Effector memory CD4-positive, alpha-beta T cell (primary cell): ENCODE data around the gene ASAP3.
"Not testable (repeated sequence)": the region's sequence is repeated elsewhere in the genome, so short reads cannot be mapped to it uniquely, and the experiment has no call there.

Experiments
- DNase-seq, 3 donors: peaks; one replicate each; pipeline ENCODE4 v3.0.0-alpha.2; 2020
- H3K27ac ChIP-seq: 2 replicates; pipeline ENCODE4 v1.7.0; 2013; ENCODE audit warnings: mild to moderate bottlenecking, low read length, moderate library complexity; ENCODE audit not compliant: insufficient read depth, poor library complexity, severe bottlenecking
- H3K27me3 ChIP-seq: replicated peaks from 2 replicates; pipeline ENCODE4 v1.7.0; 2013; ENCODE audit warnings: mild to moderate bottlenecking, low read length; ENCODE audit not compliant: insufficient read depth, control insufficient read depth, poor library complexity, severe bottlenecking
- H3K36me3 ChIP-seq: 2 replicates; pipeline ENCODE4 v1.7.0; 2013; ENCODE audit warnings: mild to moderate bottlenecking, low read length, moderate library complexity; ENCODE audit not compliant: control insufficient read depth, insufficient read depth
- H3K4me1 ChIP-seq: 2 replicates; pipeline ENCODE4 v1.7.0; 2013; ENCODE audit warnings: low read length, mild to moderate bottlenecking; ENCODE audit not compliant: control insufficient read depth, insufficient read depth, poor library complexity, severe bottlenecking
- H3K4me3 ChIP-seq: 2 replicates; pipeline ENCODE4 v1.7.0; 2013; ENCODE audit warnings: low read length, low read depth, mild to moderate bottlenecking; ENCODE audit not compliant: insufficient read depth, poor library complexity, severe bottlenecking
- H3K9me3 ChIP-seq: 2 replicates; pipeline ENCODE4 v1.7.0; 2013; ENCODE audit warnings: mild to moderate bottlenecking, low read length, moderate library complexity; ENCODE audit not compliant: control insufficient read depth

The ASAP3 gene

DNA sequence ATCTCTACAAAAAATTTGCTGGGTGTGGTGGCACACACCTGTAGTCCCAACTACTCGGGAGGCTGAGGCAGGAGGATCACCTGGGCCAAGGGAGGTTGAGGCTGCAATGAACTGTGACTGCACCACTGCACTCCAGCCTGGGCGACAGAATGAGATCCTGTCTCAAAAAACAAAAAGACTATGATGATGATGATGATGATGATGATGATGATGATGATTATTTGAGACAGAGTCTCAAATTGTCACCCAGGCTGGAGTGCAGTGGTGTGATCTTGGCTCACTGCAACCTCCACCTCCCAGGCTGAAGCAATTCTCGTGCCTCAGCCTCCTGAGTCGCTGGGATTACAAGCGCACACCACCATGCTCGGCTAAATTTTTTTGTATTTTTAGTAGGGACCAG, 8.8 kb upstream of the ASAP3 start:
- not testable (repeated sequence) for H3K27ac ChIP-seq, H3K4me1 ChIP-seq, H3K36me3 ChIP-seq, H3K27me3 ChIP-seq, H3K4me3 ChIP-seq, DNase-seq, H3K9me3 ChIP-seq

DNA sequence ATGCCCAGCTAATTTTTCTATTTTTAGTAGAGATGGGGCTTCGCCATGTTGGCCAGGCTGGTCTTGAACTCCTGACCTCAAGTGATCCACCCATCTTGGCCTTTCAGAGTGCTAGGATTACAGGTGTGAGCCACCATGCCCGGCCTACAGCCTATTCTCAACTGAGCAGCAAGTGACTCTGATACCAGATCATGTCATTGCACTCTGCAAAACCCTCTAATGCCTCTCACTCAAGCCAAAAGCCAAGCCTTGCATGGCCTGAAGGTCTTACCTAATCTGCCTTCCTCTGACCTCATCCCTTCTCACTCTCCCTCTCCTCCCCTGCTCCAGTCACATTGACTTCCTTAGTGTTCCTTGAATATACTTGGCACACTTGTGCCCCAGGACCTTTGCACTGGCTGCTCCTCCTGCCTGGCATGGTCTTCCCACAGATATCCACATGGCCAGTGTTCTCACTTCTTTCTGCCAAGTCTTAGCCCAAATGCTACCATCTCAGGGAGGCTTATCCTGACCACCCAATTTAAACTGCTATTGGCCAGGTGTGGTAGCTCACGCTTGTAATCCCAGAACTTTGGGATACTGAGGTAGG, 8.2 kb upstream of the ASAP3 start:
- no peaks in the 10 kb centered on the region for H3K36me3 ChIP-seq
- DNase-seq: no peak
- no peak overlapping the region for H3K4me3 ChIP-seq
- no peak overlapping the region for H3K27ac ChIP-seq
- no peaks in the 10 kb centered on the region for H3K27me3 ChIP-seq
- no peaks in the 10 kb centered on the region for H3K4me1 ChIP-seq
- H3K9me3 ChIP-seq: no peaks in the 10 kb centered on the region

DNA sequence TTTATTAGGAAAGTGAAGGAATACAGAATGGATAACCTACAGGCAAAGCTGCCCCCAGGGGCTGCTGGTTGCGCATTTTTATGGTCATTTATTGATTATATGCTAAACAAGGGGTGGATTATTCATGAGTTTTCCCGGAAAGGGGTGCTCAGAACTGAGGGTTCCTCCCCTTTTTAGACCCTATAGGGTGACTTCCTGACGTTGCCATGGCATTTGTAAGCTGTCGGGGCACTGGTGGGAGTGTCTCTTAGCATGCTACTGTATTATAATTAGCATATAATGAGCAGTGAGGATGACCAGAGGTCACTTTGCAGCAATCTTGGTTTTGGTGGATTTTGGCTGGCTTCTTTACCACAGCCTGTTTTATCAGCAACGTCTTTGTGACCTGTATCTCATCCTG, 5.9 kb upstream of the ASAP3 start:
- Histone ChIP-seq H3K4me3 (no peak overlapping the region), H3K36me3 (no peaks in the 10 kb centered on the region), H3K27ac (no peak overlapping the region), H3K4me1 (no peaks in the 10 kb centered on the region), H3K27me3 (no peaks in the 10 kb centered on the region), H3K9me3 (no peaks in the 10 kb centered on the region)
- no peak for DNase-seq

DNA sequence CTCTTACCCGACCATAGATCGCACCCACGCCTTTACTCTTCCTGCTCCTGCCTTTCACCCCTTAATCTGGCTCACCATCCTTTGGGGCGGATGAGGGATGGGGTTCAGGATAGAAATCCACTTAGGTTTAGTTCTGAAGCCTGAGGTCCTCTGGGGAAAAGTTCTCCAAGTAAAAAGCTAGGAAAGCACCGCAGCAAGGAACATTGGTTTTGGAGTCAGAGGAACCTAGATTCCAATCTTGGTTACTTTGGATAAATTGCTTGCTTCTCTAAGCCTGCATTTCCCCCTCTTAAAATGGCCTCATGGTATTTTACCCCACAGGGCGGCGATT, 988 bp upstream of the ASAP3 start:
- H3K4me1 ChIP-seq: peaks cover 12% of the 10 kb centered on the region
- H3K27ac ChIP-seq: no peak overlapping the region
- no peak for DNase-seq
- H3K4me3 ChIP-seq: peak overlapping the region; percentile 68
- H3K9me3 ChIP-seq: no peaks in the 10 kb centered on the region
- no peaks in the 10 kb centered on the region for H3K36me3 ChIP-seq
- no peaks in the 10 kb centered on the region for H3K27me3 ChIP-seq

DNA sequence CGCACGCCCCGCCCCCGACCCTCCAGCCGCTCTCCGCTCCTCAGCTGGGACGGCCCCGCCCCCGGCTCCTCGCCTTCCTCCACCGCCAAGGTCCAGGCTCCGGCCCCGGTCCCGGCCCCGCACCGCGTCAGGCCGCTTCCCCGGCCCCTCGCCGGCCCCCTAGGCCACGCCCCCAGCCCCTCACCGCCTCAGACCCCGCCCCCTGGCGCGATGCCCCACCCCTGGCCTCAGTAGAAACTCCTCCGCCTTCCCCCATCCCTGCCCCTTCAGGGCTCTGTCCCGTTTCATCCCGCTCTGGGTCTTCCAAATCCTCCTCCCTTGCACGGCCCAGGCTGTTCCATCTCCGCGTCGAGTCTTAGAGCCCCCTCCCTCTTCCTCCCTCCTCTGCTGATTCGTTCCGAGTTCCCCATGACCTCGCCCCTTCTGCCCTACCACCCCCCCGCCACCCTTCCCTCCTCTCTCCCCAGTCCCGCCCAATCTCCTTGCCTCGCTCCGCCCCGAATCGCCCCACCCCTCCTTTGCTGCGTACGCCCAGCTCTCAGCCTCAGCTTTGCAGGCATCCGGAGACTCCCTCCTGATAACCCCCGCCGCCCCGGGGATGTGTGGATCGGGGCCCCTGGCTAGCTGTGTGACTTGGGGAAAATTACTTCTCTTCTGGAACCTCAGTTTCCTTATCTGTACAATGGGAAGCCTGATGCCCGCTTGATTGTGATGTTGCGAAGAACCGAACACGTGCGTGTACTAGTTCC, 448 bp upstream of the ASAP3 start:
- Histone ChIP-seq H3K4me1 (peaks cover 12% of the 10 kb centered on the region), H3K27ac (no peak overlapping the region), H3K36me3 (no peaks in the 10 kb centered on the region), H3K4me3 (peak overlapping the region; percentile 68), H3K27me3 (no peaks in the 10 kb centered on the region), H3K9me3 (no peaks in the 10 kb centered on the region)
- peak; percentile 82 to 88 (median 87) for DNase-seq

DNA sequence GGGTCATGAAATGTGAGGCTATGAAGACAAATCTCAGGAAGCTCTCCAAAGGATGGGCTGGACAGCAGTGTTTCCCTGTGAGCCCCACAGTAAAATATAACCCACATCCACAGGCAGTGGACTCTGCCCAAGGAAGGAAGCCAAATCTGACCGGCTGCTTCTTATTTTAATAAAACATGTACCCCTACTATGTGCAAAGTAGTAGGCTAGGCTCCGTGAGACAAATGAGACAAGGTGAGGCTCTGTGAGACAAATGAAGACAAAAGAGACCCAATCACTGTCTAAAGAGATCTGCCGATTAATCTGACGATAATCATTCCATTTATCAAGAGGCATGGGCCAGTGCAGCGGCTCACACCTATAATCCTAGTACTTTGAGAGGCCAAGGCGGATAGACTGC, 2.1 kb downstream of the ASAP3 start:
- H3K27me3 ChIP-seq: no peaks in the 10 kb centered on the region
- H3K4me1 ChIP-seq: peaks cover 12% of the 10 kb centered on the region
- H3K4me3 ChIP-seq: no peak overlapping the region
- H3K36me3 ChIP-seq: no peaks in the 10 kb centered on the region
- H3K27ac ChIP-seq: no peak overlapping the region
- no peaks in the 10 kb centered on the region for H3K9me3 ChIP-seq
- no peak for DNase-seq

DNA sequence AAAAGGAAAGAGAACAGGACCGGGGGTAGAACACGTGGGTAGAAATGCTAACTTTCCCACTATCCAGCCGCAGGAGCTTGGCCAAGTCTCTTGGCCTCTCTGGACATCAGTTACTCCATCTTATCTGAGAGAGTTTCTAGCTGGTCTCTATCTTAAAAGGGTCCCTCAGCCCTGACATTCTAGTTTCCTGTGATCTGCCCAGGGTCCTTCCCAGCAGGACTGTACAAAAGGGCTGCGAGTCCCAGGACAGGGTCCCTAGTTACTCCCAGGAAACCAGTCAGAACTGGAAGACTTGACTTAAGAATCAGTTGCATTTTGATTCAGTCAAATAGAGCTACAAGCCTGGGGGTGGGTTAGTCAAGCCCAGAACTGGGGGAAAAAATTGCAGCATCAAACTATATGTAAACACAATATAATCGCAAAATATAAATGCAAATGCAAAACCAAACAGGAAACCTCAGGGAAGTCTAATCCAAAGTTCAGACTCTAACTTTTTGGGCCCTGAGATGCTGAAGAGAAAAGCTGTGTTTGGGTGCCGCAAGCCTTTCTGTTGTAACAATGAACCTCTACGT, 2.9 kb downstream of the ASAP3 start:
- Histone ChIP-seq H3K4me3 (no peak overlapping the region), H3K4me1 (peaks cover 12% of the 10 kb centered on the region), H3K36me3 (no peaks in the 10 kb centered on the region), H3K9me3 (no peaks in the 10 kb centered on the region), H3K27me3 (no peaks in the 10 kb centered on the region), H3K27ac (no peak overlapping the region)
- DNase-seq: no peak

DNA sequence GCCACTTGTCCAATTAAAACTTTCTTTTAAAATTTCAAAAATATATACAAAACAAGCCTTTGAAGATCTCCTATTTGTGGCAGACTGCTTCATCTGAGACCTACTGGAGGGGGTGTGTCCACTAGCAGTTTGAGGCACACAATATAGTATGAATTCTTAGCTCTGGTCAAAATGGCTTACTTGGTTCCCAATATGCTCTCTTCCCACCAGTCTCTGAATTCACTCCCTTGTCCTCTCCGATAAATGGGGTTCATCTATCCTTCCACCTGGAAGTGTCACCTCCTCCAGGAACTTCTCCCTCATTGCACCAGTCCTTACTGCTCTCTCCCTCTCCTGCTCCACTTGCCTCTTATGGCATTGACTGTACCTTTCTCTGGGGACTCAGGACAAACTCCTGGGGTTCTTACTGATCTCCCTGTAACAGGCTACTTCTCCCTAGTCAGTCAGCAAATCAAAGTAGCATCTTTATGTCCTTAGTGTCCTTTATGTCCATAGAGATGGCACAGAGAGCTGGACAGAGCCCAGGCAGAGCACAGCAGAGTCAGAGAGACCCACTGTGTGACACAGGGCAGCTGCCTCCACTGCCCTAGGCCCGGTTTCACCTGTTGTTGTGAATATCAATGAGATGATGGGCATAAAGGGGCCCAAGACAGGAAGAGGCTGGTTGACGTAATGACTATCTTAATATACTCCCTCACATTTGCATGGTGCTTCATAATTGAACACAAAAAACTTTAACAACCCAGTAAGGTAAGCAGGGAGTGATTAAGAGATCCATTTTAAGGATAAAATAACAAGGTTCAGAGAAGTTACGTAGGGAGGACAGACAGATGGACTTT, 3.6 kb downstream of the ASAP3 start:
- Histone ChIP-seq H3K27me3 (no peaks in the 10 kb centered on the region), H3K36me3 (no peaks in the 10 kb centered on the region), H3K9me3 (no peaks in the 10 kb centered on the region), H3K27ac (no peak overlapping the region), H3K4me1 (peaks cover 12% of the 10 kb centered on the region), H3K4me3 (no peak overlapping the region)
- DNase-seq: no peak

DNA sequence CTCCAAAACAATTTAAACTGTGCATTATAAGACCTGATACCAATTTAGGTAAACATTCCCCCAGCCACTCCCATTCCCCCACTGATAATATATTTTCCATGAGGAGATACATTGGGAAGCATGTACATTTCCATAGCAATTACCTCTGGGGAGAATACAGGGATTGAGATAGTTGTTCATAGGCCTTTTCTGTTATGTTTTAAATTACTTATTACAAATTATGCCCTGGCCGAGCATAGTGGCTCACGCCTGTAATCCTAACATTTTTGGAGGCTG, 4.4 kb downstream of the ASAP3 start:
- H3K27me3 ChIP-seq: no peaks in the 10 kb centered on the region
- no peak for DNase-seq
- peaks cover 12% of the 10 kb centered on the region for H3K4me1 ChIP-seq
- H3K36me3 ChIP-seq: no peaks in the 10 kb centered on the region
- H3K9me3 ChIP-seq: no peaks in the 10 kb centered on the region
- H3K27ac ChIP-seq: no peak overlapping the region
- no peak overlapping the region for H3K4me3 ChIP-seq
